ENCODE results near the gene CFAP61.

Gene CFAP61

GRCh38 chr20:20395903-20396568, 343.7 kb downstream of the CFAP61 start:
- DNase-seq (ENCODE audit: low read depth) = no peak

- DNase-seq (ENCODE audit: low read depth) = no peak
These were observed 344.5 kb downstream of the CFAP61 start for GRCh38 chr20:20396794-20397193.

- DNase-seq (ENCODE audit: low read depth) = no peak
These were observed 345.8 kb downstream of the CFAP61 start for GRCh38 chr20:20398123-20398522.

GRCh38 chr20:20399531-20400500, 347.5 kb downstream of the CFAP61 start:
- DNase-seq (ENCODE audit: low read depth) = no peak

- no peak for DNase-seq (ENCODE audit: low read depth)
These were observed 349.7 kb downstream of the CFAP61 start for GRCh38 chr20:20401991-20402390.

- DNase-seq (ENCODE audit: low read depth) = no peak
These were observed 352.3 kb downstream of the CFAP61 start for GRCh38 chr20:20404633-20405032.

GRCh38 chr20:20405623-20406022, 353.3 kb downstream of the CFAP61 start:
- no peak for DNase-seq (ENCODE audit: low read depth)

- no peak for DNase-seq (ENCODE audit: low read depth)
These were observed 354.0 kb downstream of the CFAP61 start for GRCh38 chr20:20406306-20406705.

GRCh38 chr20:20407891-20408805, 355.8 kb downstream of the CFAP61 start:
- DNase-seq (ENCODE audit: low read depth) = no peak

GRCh38 chr20:20409331-20409730, 357.0 kb downstream of the CFAP61 start:
- no peak for DNase-seq (ENCODE audit: low read depth)
